SK-N-SH treated with all-trans-retinoic acid at 6 μM for 48 hours (cell line): Measurements from ENCODE around the gene TRIM68.

Source experiments
- ARNTL ChIP-seq: fragments of 450-650 bp; formaldehyde crosslinking; IDR thresholded peaks from 2 replicates; pipeline ENCODE4 v1.5.0; 2020; ENCODE audit warnings: low read depth, mild to moderate bottlenecking, moderate library complexity, borderline replicate concordance
- CREB5 ChIP-seq: fragments of 250-450 bp; sonication (Bioruptor Pico); IDR thresholded peaks from 2 replicates; pipeline ENCODE4 v1.5.1; 2020; ENCODE audit warnings: low read depth, mild to moderate bottlenecking, moderate library complexity
- ISL1 ChIP-seq: fragments of 250-450 bp; sonication (Bioruptor Pico); IDR thresholded peaks from 2 replicates; pipeline ENCODE4 v2.1.2; 2022; ENCODE audit warnings: mild to moderate bottlenecking, moderate library complexity
- PPARA ChIP-seq: fragments of 250-450 bp; sonication (Bioruptor Pico); IDR thresholded peaks from 2 replicates; pipeline ENCODE4 v1.5.0; 2020; ENCODE audit warnings: mild to moderate bottlenecking, borderline replicate concordance
- RARB ChIP-seq: fragments of 250-450 bp; sonication (Bioruptor Pico); IDR thresholded peaks from 2 replicates; pipeline ENCODE4 v1.8.0; 2021; ENCODE audit warnings: mild to moderate bottlenecking, moderate library complexity
- SNAI2 ChIP-seq: fragments of 250-450 bp; sonication (Bioruptor Pico); IDR thresholded peaks from 2 replicates; pipeline ENCODE4 v1.5.0; 2020; ENCODE audit warnings: mild to moderate bottlenecking, moderate library complexity
- ZFP3 ChIP-seq: fragments of 250-450 bp; sonication (Bioruptor Pico); IDR thresholded peaks from 2 replicates; pipeline ENCODE4 v1.5.0; 2020; ENCODE audit warnings: mild to moderate bottlenecking, moderate library complexity
- ZNF565 ChIP-seq: fragments of 450-650 bp; formaldehyde crosslinking; conservative IDR thresholded peaks from 2 replicates; pipeline ENCODE4 v1.5.0; 2020; ENCODE audit warnings: low read depth, mild to moderate bottlenecking, moderate library complexity
- TF ChIP-seq, protein P1 (sequence below): fragments of 250-450 bp; sonication (Bioruptor Pico); IDR thresholded peaks from 2 replicates; pipeline ENCODE4 v1.8.0; 2020; ENCODE audit warnings: mild to moderate bottlenecking, moderate library complexity, borderline replicate concordance
- TF ChIP-seq, protein P2 (sequence below): fragments of 250-450 bp; sonication (Bioruptor Pico); IDR thresholded peaks from 2 replicates; pipeline ENCODE4 v1.5.1; 2021; ENCODE audit warnings: mild to moderate bottlenecking, moderate library complexity
- TF ChIP-seq, protein P3 (sequence below): fragments of 250-450 bp; sonication (Bioruptor Pico); IDR thresholded peaks from 2 replicates; pipeline ENCODE4 v1.5.0; 2020; ENCODE audit warnings: mild to moderate bottlenecking, moderate library complexity
- TF ChIP-seq, protein P4 (sequence below): fragments of 250-450 bp; sonication (Bioruptor Pico); IDR thresholded peaks from 2 replicates; pipeline ENCODE4 v1.8.0; 2021; ENCODE audit warnings: low read depth, mild to moderate bottlenecking, moderate library complexity, borderline replicate concordance

- no peak for TF ChIP-seq ARNTL
- TF ChIP-seq, protein P1, sequence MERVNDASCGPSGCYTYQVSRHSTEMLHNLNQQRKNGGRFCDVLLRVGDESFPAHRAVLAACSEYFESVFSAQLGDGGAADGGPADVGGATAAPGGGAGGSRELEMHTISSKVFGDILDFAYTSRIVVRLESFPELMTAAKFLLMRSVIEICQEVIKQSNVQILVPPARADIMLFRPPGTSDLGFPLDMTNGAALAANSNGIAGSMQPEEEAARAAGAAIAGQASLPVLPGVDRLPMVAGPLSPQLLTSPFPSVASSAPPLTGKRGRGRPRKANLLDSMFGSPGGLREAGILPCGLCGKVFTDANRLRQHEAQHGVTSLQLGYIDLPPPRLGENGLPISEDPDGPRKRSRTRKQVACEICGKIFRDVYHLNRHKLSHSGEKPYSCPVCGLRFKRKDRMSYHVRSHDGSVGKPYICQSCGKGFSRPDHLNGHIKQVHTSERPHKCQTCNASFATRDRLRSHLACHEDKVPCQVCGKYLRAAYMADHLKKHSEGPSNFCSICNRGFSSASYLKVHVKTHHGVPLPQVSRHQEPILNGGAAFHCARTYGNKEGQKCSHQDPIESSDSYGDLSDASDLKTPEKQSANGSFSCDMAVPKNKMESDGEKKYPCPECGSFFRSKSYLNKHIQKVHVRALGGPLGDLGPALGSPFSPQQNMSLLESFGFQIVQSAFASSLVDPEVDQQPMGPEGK = no peak
- TF ChIP-seq ZNF565 (CRISPR knock-in tag) = no peak
- TF ChIP-seq PPARA (CRISPR knock-in tag) = no peak
- TF ChIP-seq ZFP3 (CRISPR knock-in tag) = no peak
- TF ChIP-seq, protein P2, sequence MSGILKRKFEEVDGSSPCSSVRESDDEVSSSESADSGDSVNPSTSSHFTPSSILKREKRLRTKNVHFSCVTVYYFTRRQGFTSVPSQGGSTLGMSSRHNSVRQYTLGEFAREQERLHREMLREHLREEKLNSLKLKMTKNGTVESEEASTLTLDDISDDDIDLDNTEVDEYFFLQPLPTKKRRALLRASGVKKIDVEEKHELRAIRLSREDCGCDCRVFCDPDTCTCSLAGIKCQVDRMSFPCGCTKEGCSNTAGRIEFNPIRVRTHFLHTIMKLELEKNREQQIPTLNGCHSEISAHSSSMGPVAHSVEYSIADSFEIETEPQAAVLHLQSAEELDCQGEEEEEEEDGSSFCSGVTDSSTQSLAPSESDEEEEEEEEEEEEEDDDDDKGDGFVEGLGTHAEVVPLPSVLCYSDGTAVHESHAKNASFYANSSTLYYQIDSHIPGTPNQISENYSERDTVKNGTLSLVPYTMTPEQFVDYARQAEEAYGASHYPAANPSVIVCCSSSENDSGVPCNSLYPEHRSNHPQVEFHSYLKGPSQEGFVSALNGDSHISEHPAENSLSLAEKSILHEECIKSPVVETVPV (CRISPR knock-in tag) = no peak
- TF ChIP-seq CREB5 (CRISPR knock-in tag) = no peak
- TF ChIP-seq RARB = no peak
- TF ChIP-seq ISL1 (CRISPR knock-in tag) = no peak
- TF ChIP-seq, protein P3, sequence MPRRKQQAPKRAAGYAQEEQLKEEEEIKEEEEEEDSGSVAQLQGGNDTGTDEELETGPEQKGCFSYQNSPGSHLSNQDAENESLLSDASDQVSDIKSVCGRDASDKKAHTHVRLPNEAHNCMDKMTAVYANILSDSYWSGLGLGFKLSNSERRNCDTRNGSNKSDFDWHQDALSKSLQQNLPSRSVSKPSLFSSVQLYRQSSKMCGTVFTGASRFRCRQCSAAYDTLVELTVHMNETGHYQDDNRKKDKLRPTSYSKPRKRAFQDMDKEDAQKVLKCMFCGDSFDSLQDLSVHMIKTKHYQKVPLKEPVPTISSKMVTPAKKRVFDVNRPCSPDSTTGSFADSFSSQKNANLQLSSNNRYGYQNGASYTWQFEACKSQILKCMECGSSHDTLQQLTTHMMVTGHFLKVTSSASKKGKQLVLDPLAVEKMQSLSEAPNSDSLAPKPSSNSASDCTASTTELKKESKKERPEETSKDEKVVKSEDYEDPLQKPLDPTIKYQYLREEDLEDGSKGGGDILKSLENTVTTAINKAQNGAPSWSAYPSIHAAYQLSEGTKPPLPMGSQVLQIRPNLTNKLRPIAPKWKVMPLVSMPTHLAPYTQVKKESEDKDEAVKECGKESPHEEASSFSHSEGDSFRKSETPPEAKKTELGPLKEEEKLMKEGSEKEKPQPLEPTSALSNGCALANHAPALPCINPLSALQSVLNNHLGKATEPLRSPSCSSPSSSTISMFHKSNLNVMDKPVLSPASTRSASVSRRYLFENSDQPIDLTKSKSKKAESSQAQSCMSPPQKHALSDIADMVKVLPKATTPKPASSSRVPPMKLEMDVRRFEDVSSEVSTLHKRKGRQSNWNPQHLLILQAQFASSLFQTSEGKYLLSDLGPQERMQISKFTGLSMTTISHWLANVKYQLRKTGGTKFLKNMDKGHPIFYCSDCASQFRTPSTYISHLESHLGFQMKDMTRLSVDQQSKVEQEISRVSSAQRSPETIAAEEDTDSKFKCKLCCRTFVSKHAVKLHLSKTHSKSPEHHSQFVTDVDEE (CRISPR knock-in tag) = no peak
- TF ChIP-seq SNAI2 (CRISPR knock-in tag) = no peak
- TF ChIP-seq, protein P4, sequence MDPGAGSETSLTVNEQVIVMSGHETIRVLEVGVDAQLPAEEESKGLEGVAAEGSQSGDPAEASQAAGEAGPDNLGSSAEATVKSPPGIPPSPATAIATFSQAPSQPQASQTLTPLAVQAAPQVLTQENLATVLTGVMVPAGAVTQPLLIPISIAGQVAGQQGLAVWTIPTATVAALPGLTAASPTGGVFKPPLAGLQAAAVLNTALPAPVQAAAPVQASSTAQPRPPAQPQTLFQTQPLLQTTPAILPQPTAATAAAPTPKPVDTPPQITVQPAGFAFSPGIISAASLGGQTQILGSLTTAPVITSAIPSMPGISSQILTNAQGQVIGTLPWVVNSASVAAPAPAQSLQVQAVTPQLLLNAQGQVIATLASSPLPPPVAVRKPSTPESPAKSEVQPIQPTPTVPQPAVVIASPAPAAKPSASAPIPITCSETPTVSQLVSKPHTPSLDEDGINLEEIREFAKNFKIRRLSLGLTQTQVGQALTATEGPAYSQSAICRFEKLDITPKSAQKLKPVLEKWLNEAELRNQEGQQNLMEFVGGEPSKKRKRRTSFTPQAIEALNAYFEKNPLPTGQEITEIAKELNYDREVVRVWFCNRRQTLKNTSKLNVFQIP (CRISPR knock-in tag) = no peak
Measured at GRCh38 chr11:4606231-4607015, 1.6 kb downstream of the TRIM68 start.
